Muscle of back (tissue), 11 donors: Measurements from ENCODE around the gene C11orf87. TPM values are rescaled to one million over a fixed set of nuclear protein-coding genes. Genes with fewer than 3 reads are reported as not detected.

ENCODE experiments used
- DNase-seq, 3 donors: peaks; one replicate each; pipeline versions ENCODE4 v3.0.0 to v3.0.0-alpha.2; 2013
- polyA plus RNA-seq, 10 donors: library from polyadenylated mRNA; unstranded; fragments of 120-200 nt; gene quantifications; one replicate each; pipeline ENCODE4 v1.2.1, GENCODE V29; 2013; ENCODE audit not compliant: insufficient read length in 10 of 10

C11orf87 gene
- polyA plus RNA-seq, 10 donors, result 0.15 to 3.3 (median 0.43) TPM

DNA sequence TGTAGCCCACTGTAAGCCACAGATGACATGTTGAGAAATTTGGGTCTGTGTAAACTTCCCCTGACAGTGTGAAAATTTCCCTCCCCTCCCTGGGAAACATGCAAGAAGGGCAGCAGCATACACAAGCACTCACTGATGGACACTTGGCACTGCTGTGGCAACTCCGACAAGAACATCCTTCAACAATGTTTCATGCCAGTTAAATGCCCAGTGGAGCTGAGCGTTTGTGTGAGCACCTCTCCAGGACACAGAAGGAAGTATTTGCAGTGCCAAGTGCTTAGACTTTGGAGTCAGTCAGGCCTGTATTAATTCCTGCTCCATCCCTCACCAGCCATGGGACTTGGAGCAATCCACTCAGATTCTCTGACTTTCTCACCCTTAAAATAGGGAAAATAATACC, 17.7 kb downstream of the C11orf87 start:
- DNase-seq, result no peak

- no peak for DNase-seq
These were observed 21.1 kb downstream of the C11orf87 start for GRCh38 chr11:109443052-109443451.

- DNase-seq, result no peak
These were observed 32.9 kb downstream of the C11orf87 start for GRCh38 chr11:109454857-109455256.
